Endothelial cell of umbilical vein (primary cell): ENCODE measurements around the gene TBX4. TPM values are rescaled to one million over a fixed set of nuclear protein-coding genes. Genes with fewer than 3 reads are reported as not detected.

Experiments
- BruUV-seq: library from RNA; stranded (reverse); fragments of 400-500 nt; replicated peaks from 2 replicates; lab custom pipeline; 2021; lab: Mats Ljungman, UMichigan
- CTCF ChIA-PET: fragments of 300-600, 350-600 bp; sonication (Branson Sonifier 250); formaldehyde crosslinking; loops from one replicate; lab custom pipeline; 2021; ENCODE audit warnings: antibody characterized with exemption, inconsistent platforms; lab: Charles Lee
- POLR2A ChIA-PET: fragments of 300-600, 350-600 bp; sonication (Branson Sonifier 250); formaldehyde crosslinking; loops from one replicate; lab custom pipeline; 2021; ENCODE audit warnings: antibody characterized with exemption, inconsistent platforms; lab: Charles Lee
- DNase-seq: peaks from one replicate; pipeline ENCODE4 v3.0.0-alpha.2; 2011; ENCODE audit warnings: low read depth, low spot score
- FAIRE-seq: peaks from 2 replicates; lab custom pipeline; 2011; peaks lifted over from hg19 to GRCh38; lab: Jason Lieb, UNC
- H2AFZ ChIP-seq: 2 replicates; pipeline ENCODE4 v1.6.0; 2012; ENCODE audit warnings: low read depth, low read length, control low read depth, inconsistent platforms
- H3K27ac ChIP-seq: 2 replicates; pipeline ENCODE4 v1.5.1; 2011; ENCODE audit warnings: low read depth, mild to moderate bottlenecking, control low read depth, low read length, moderate library complexity; ENCODE audit not compliant: insufficient read depth
- H3K27me3 ChIP-seq, 2 experiments: 2 replicates each; pipeline versions ENCODE4 v1.6.0 to v1.6.1; 2011; ENCODE audit warnings: low read length in 2 of 2, mixed read lengths in 1 of 2; ENCODE audit not compliant: control insufficient read depth in 2 of 2, insufficient read depth in 2 of 2
- H3K36me3 ChIP-seq, 2 experiments: 2 replicates in 1 of 2; 3 replicates in 1 of 2; pipeline ENCODE4 v1.5.1; 2011; ENCODE audit warnings: low read length in 2 of 2, mild to moderate bottlenecking in 1 of 2, moderate library complexity in 1 of 2; ENCODE audit not compliant: control insufficient read depth in 2 of 2, insufficient read depth in 2 of 2; ENCODE audit errors: extremely low read depth in 1 of 2
- H3K4me1 ChIP-seq: 3 replicates; pipeline ENCODE4 v1.5.1; 2011; ENCODE audit warnings: mild to moderate bottlenecking, low read length; ENCODE audit not compliant: control insufficient read depth, insufficient read depth; ENCODE audit errors: extremely low read depth
- H3K4me2 ChIP-seq: 2 replicates; pipeline ENCODE4 v1.6.1; 2011; ENCODE audit warnings: low read length, control low read depth, mixed read lengths; ENCODE audit not compliant: insufficient read depth
- H3K4me3 ChIP-seq, 3 experiments: fragments of 200-600 bp in 1 of 3; sonication (generic), shearing (Covaris generic) in 1 of 3; replicated peaks in 1 of 3; 2 replicates each; pipeline ENCODE4 v1.5.1; 2011 to 2016; ENCODE audit warnings: control low read depth in 3 of 3, low read length in 3 of 3, mild to moderate bottlenecking in 2 of 3, inconsistent platforms in 1 of 3, low read depth in 1 of 3, moderate library complexity in 1 of 3; ENCODE audit not compliant: insufficient read depth in 1 of 3
- H3K79me2 ChIP-seq: 2 replicates; pipeline ENCODE4 v1.6.0; 2012; ENCODE audit warnings: low read length, inconsistent platforms; ENCODE audit not compliant: control insufficient read depth, insufficient read depth
- H3K9ac ChIP-seq: replicated peaks from 2 replicates; pipeline ENCODE3; 2011; ENCODE audit warnings: low read length, control low read depth; ENCODE audit not compliant: insufficient read depth; ENCODE audit errors: extremely low read depth
- H3K9me1 ChIP-seq: replicated peaks from 3 replicates; pipeline ENCODE4 v1.6.0; 2011; ENCODE audit warnings: mild to moderate bottlenecking, low read length; ENCODE audit not compliant: control insufficient read depth, insufficient read depth; ENCODE audit errors: extremely low read depth
- H3K9me3 ChIP-seq: replicated peaks from 2 replicates; pipeline ENCODE4 v1.5.1; 2012; ENCODE audit warnings: low read length, inconsistent platforms; ENCODE audit not compliant: control insufficient read depth, insufficient read depth
- H4K20me1 ChIP-seq: replicated peaks from 2 replicates; pipeline ENCODE3; 2011; ENCODE audit warnings: mild to moderate bottlenecking, low read length; ENCODE audit not compliant: control insufficient read depth, insufficient read depth; ENCODE audit errors: extremely low read depth
- CTCF ChIP-seq, 2 donors: IDR thresholded peaks; 1 replicate in 1 of 2; 2 replicates in 1 of 2; pipeline ENCODE4 v1.5.1; 2011; ENCODE audit warnings: low read length in 2 of 2, mild to moderate bottlenecking in 2 of 2, moderate library complexity in 2 of 2, control low read depth in 1 of 2, inconsistent platforms in 1 of 2, low read depth in 1 of 2; ENCODE audit not compliant: insufficient read depth in 1 of 2; ENCODE audit errors: extremely low read depth in 1 of 2
- EZH2 ChIP-seq: IDR thresholded peaks from 2 replicates; pipeline ENCODE4 v1.6.1; 2012; ENCODE audit warnings: borderline replicate concordance, low read depth, mild to moderate bottlenecking, moderate library complexity, low read length, inconsistent platforms; ENCODE audit not compliant: severe bottlenecking
- JUN ChIP-seq: IDR thresholded peaks from 2 replicates; pipeline ENCODE4 v1.6.1; 2011; ENCODE audit warnings: borderline replicate concordance, low read depth; ENCODE audit not compliant: insufficient read length, insufficient read depth
- MYC ChIP-seq: IDR thresholded peaks from one replicate; pipeline ENCODE4 v1.6.1; 2011; ENCODE audit warnings: mild to moderate bottlenecking, low read depth, low read length
- POLR2AphosphoS5 ChIP-seq: IDR thresholded peaks from 2 replicates; pipeline ENCODE4 v1.6.1; 2012; ENCODE audit warnings: low read depth, mild to moderate bottlenecking, control low read depth, low read length, moderate library complexity; ENCODE audit not compliant: insufficient read depth
- dilution Hi-C: fragments of 300-500 bp; cut with MboI; formaldehyde crosslinking; loops from one replicate; pipeline ENCODE4 v1.15.0; 2019; ENCODE audit warnings: low sequenced_read_pairs; ENCODE audit not compliant: extremely low pct_ligation_motif_present
- intact Hi-C: fragments of 100-400 bp; cut with micrococcal nuclease; formaldehyde crosslinking; loops from one replicate; pipeline ENCODE4 v1.10.0; 2022
- polyA plus RNA-seq, 4 experiments: library from polyadenylated mRNA; depleted of rRNA in 3 of 4; stranded (reverse) in 3 of 4; unstranded in 1 of 4; fragments of >200 nt; gene quantifications; 2 replicates each; pipeline versions ENCODE4 v1.2.1 to v1.2.3, GENCODE V29; 2011 to 2012; ENCODE audit warnings: missing spikeins in 1 of 4
- total RNA-seq: library from RNA; stranded (reverse); gene quantifications from 2 replicates; pipeline ENCODE4 v1.2.3, GENCODE V29; 2021

TBX4 gene
- total and polyA plus RNA-seq, 2 donors (not counting 3 experiments of a cell fraction or from before 2014, with no cell fraction given): not detected

- H3K4me1 ChIP-seq: peaks cover 3% of the 10 kb centered on the region
- no peaks in the 10 kb centered on the region for H3K36me3 ChIP-seq
- FAIRE-seq (no peak), DNase-seq (no peak)
- intact Hi-C loops (no loop called here), dilution Hi-C loops (no loop called here)
- H3K27me3 ChIP-seq: peaks cover 5 to 7% of the 10 kb centered on the region in 2 experiments
- CTCF ChIA-PET: no interaction called here
- TF ChIP-seq MYC: no peak
- TF ChIP-seq POLR2AphosphoS5: no peak
- no peak for TF ChIP-seq EZH2
- no peak for TF ChIP-seq JUN
- no peaks in the 10 kb centered on the region for H3K9me3 ChIP-seq
- no peaks in the 10 kb centered on the region for H3K9me1 ChIP-seq
- no peak overlapping the region for H3K27ac ChIP-seq
- H2AFZ ChIP-seq: no peak overlapping the region
- BruUV-seq: no TSS peak
- POLR2A ChIA-PET: no interaction called here
- no peak overlapping the region for H3K4me2 ChIP-seq
- no peaks in the 10 kb centered on the region for H4K20me1 ChIP-seq
- no peak overlapping the region for H3K4me3 ChIP-seq
- H3K79me2 ChIP-seq: no peaks in the 10 kb centered on the region
- H3K9ac ChIP-seq: no peak overlapping the region
Measured at GRCh38 chr17:61490540-61490975, 38.3 kb downstream of the TBX4 start.

GRCh38 chr17:61491981-61492380, 39.8 kb downstream of the TBX4 start:
- Histone ChIP-seq H3K9me1 (no peaks in the 10 kb centered on the region), H2AFZ (no peak overlapping the region), H3K4me2 (no peak overlapping the region), H3K4me1 (peaks cover 15% of the 10 kb centered on the region), H3K36me3 (no peaks in the 10 kb centered on the region), H3K27ac (no peak overlapping the region), H3K9ac (no peak overlapping the region), H3K4me3 (no peak overlapping the region), H3K27me3 (peaks cover 4 to 5% of the 10 kb centered on the region in 2 experiments), H3K79me2 (no peaks in the 10 kb centered on the region), H3K9me3 (no peaks in the 10 kb centered on the region), H4K20me1 (no peaks in the 10 kb centered on the region)
- intact Hi-C loops (no loop called here), dilution Hi-C loops (no loop called here)
- TF ChIP-seq MYC (no peak), CTCF (IDR thresholded peaks at IDR 0.05; ENCODE audit: extremely low read depth in 1 of 2, insufficient read depth in 1 of 2, low read depth in 1 of 2, low read length in 2 of 2) (no peak), EZH2 (no peak), POLR2AphosphoS5 (no peak)
- no peak for FAIRE-seq
- BruUV-seq: no TSS peak
- ChIA-PET POLR2A (no interaction called here), CTCF (no interaction called here)
- DNase-seq: no peak
